Endothelial cell of umbilical vein (primary cell): ENCODE results near the gene RAB8B. TPM values are rescaled to one million over a fixed set of nuclear protein-coding genes. Genes with fewer than 3 reads are reported as not detected.

Experiments used
- BruUV-seq: library from RNA; stranded (reverse); fragments of 400-500 nt; replicated peaks from 2 replicates; lab custom pipeline; 2021; lab: Mats Ljungman, UMichigan
- CTCF ChIA-PET: fragments of 300-600, 350-600 bp; sonication (Branson Sonifier 250); formaldehyde crosslinking; loops from one replicate; lab custom pipeline; 2021; ENCODE audit warnings: antibody characterized with exemption, inconsistent platforms; lab: Charles Lee
- POLR2A ChIA-PET: fragments of 300-600, 350-600 bp; sonication (Branson Sonifier 250); formaldehyde crosslinking; loops from one replicate; lab custom pipeline; 2021; ENCODE audit warnings: antibody characterized with exemption, inconsistent platforms; lab: Charles Lee
- DNase-seq: peaks from one replicate; pipeline ENCODE4 v3.0.0-alpha.2; 2011; ENCODE audit warnings: low read depth, low spot score
- FAIRE-seq: peaks from 2 replicates; lab custom pipeline; 2011; peaks lifted over from hg19 to GRCh38; lab: Jason Lieb, UNC
- H2AFZ ChIP-seq: 2 replicates; pipeline ENCODE4 v1.6.0; 2012; ENCODE audit warnings: low read depth, low read length, control low read depth, inconsistent platforms
- H3K27ac ChIP-seq: 2 replicates; pipeline ENCODE4 v1.5.1; 2011; ENCODE audit warnings: low read depth, mild to moderate bottlenecking, control low read depth, low read length, moderate library complexity; ENCODE audit not compliant: insufficient read depth
- H3K27me3 ChIP-seq, 2 experiments: 2 replicates each; pipeline versions ENCODE4 v1.6.0 to v1.6.1; 2011; ENCODE audit warnings: low read length in 2 of 2, mixed read lengths in 1 of 2; ENCODE audit not compliant: control insufficient read depth in 2 of 2, insufficient read depth in 2 of 2
- H3K36me3 ChIP-seq, 2 experiments: 2 replicates in 1 of 2; 3 replicates in 1 of 2; pipeline ENCODE4 v1.5.1; 2011; ENCODE audit warnings: low read length in 2 of 2, mild to moderate bottlenecking in 1 of 2, moderate library complexity in 1 of 2; ENCODE audit not compliant: control insufficient read depth in 2 of 2, insufficient read depth in 2 of 2; ENCODE audit errors: extremely low read depth in 1 of 2
- H3K4me1 ChIP-seq: 3 replicates; pipeline ENCODE4 v1.5.1; 2011; ENCODE audit warnings: mild to moderate bottlenecking, low read length; ENCODE audit not compliant: control insufficient read depth, insufficient read depth; ENCODE audit errors: extremely low read depth
- H3K4me2 ChIP-seq: 2 replicates; pipeline ENCODE4 v1.6.1; 2011; ENCODE audit warnings: low read length, control low read depth, mixed read lengths; ENCODE audit not compliant: insufficient read depth
- H3K4me3 ChIP-seq, 3 experiments: fragments of 200-600 bp in 1 of 3; sonication (generic), shearing (Covaris generic) in 1 of 3; replicated peaks in 1 of 3; 2 replicates each; pipeline ENCODE4 v1.5.1; 2011 to 2016; ENCODE audit warnings: control low read depth in 3 of 3, low read length in 3 of 3, mild to moderate bottlenecking in 2 of 3, inconsistent platforms in 1 of 3, low read depth in 1 of 3, moderate library complexity in 1 of 3; ENCODE audit not compliant: insufficient read depth in 1 of 3
- H3K79me2 ChIP-seq: 2 replicates; pipeline ENCODE4 v1.6.0; 2012; ENCODE audit warnings: low read length, inconsistent platforms; ENCODE audit not compliant: control insufficient read depth, insufficient read depth
- H3K9ac ChIP-seq: replicated peaks from 2 replicates; pipeline ENCODE3; 2011; ENCODE audit warnings: low read length, control low read depth; ENCODE audit not compliant: insufficient read depth; ENCODE audit errors: extremely low read depth
- H3K9me1 ChIP-seq: replicated peaks from 3 replicates; pipeline ENCODE4 v1.6.0; 2011; ENCODE audit warnings: mild to moderate bottlenecking, low read length; ENCODE audit not compliant: control insufficient read depth, insufficient read depth; ENCODE audit errors: extremely low read depth
- H3K9me3 ChIP-seq: replicated peaks from 2 replicates; pipeline ENCODE4 v1.5.1; 2012; ENCODE audit warnings: low read length, inconsistent platforms; ENCODE audit not compliant: control insufficient read depth, insufficient read depth
- H4K20me1 ChIP-seq: replicated peaks from 2 replicates; pipeline ENCODE3; 2011; ENCODE audit warnings: mild to moderate bottlenecking, low read length; ENCODE audit not compliant: control insufficient read depth, insufficient read depth; ENCODE audit errors: extremely low read depth
- CTCF ChIP-seq, 2 donors: IDR thresholded peaks; 1 replicate in 1 of 2; 2 replicates in 1 of 2; pipeline ENCODE4 v1.5.1; 2011; ENCODE audit warnings: low read length in 2 of 2, mild to moderate bottlenecking in 2 of 2, moderate library complexity in 2 of 2, control low read depth in 1 of 2, inconsistent platforms in 1 of 2, low read depth in 1 of 2; ENCODE audit not compliant: insufficient read depth in 1 of 2; ENCODE audit errors: extremely low read depth in 1 of 2
- EZH2 ChIP-seq: IDR thresholded peaks from 2 replicates; pipeline ENCODE4 v1.6.1; 2012; ENCODE audit warnings: borderline replicate concordance, low read depth, mild to moderate bottlenecking, moderate library complexity, low read length, inconsistent platforms; ENCODE audit not compliant: severe bottlenecking
- FOS ChIP-seq: IDR thresholded peaks from 2 replicates; pipeline ENCODE4 v1.6.1; 2011; ENCODE audit warnings: mild to moderate bottlenecking, low read length, moderate library complexity, borderline replicate concordance; ENCODE audit not compliant: insufficient read depth
- GATA2 ChIP-seq: IDR thresholded peaks from 2 replicates; pipeline ENCODE4 v1.7.0; 2011; ENCODE audit warnings: low read depth, mild to moderate bottlenecking, moderate library complexity, mixed read lengths, low read length; ENCODE audit not compliant: insufficient read length, insufficient read depth
- JUN ChIP-seq: IDR thresholded peaks from 2 replicates; pipeline ENCODE4 v1.6.1; 2011; ENCODE audit warnings: borderline replicate concordance, low read depth; ENCODE audit not compliant: insufficient read length, insufficient read depth
- MAX ChIP-seq: IDR thresholded peaks from 2 replicates; pipeline ENCODE4 v1.6.1; 2011; ENCODE audit not compliant: insufficient read depth, insufficient read length
- MYC ChIP-seq: IDR thresholded peaks from one replicate; pipeline ENCODE4 v1.6.1; 2011; ENCODE audit warnings: mild to moderate bottlenecking, low read depth, low read length
- POLR2A ChIP-seq: IDR thresholded peaks from 2 replicates; pipeline ENCODE4 v1.6.1; 2012; ENCODE audit warnings: low read depth, mild to moderate bottlenecking, control low read depth, low read length
- POLR2AphosphoS5 ChIP-seq: IDR thresholded peaks from 2 replicates; pipeline ENCODE4 v1.6.1; 2012; ENCODE audit warnings: low read depth, mild to moderate bottlenecking, control low read depth, low read length, moderate library complexity; ENCODE audit not compliant: insufficient read depth
- dilution Hi-C: fragments of 300-500 bp; cut with MboI; formaldehyde crosslinking; loops from one replicate; pipeline ENCODE4 v1.15.0; 2019; ENCODE audit warnings: low sequenced_read_pairs; ENCODE audit not compliant: extremely low pct_ligation_motif_present
- intact Hi-C: fragments of 100-400 bp; cut with micrococcal nuclease; formaldehyde crosslinking; loops from one replicate; pipeline ENCODE4 v1.10.0; 2022
- polyA plus RNA-seq, 4 experiments: library from polyadenylated mRNA; depleted of rRNA in 3 of 4; stranded (reverse) in 3 of 4; unstranded in 1 of 4; fragments of >200 nt; gene quantifications; 2 replicates each; pipeline versions ENCODE4 v1.2.1 to v1.2.3, GENCODE V29; 2011 to 2012; ENCODE audit warnings: missing spikeins in 1 of 4
- total RNA-seq: library from RNA; stranded (reverse); gene quantifications from 2 replicates; pipeline ENCODE4 v1.2.3, GENCODE V29; 2021

The RAB8B gene
- total and polyA plus RNA-seq, 2 donors (not counting 3 experiments of a cell fraction or from before 2014, with no cell fraction given), result 10.4 to 52.5 TPM

- Histone ChIP-seq H3K79me2 (no peaks in the 10 kb centered on the region), H3K4me3 (no peak overlapping the region), H2AFZ (no peak overlapping the region), H3K36me3 (peaks cover 2 to 18% of the 10 kb centered on the region in 2 experiments), H3K27ac (peak overlapping the region; percentile 63), H3K4me2 (peak overlapping the region; percentile 62), H3K9ac (peak overlapping the region; percentile 23), H3K9me3 (no peaks in the 10 kb centered on the region), H3K27me3 (no peaks in the 10 kb centered on the region), H4K20me1 (no peaks in the 10 kb centered on the region), H3K9me1 (peaks cover 3% of the 10 kb centered on the region), H3K4me1 (peaks cover 28% of the 10 kb centered on the region)
- FAIRE-seq, result peak; percentile 76
- intact Hi-C loops, result no loop called here
- ChIA-PET CTCF (interaction anchor here (1.2 to 1.5 kb wide), 3 partner anchors 16 to 142 kb away, joined by 3 to 5 read pairs (median 4); no protein-coding TSS in a partner anchor), POLR2A (no interaction called here)
- peak; percentile 83 for DNase-seq
- no TSS peak for BruUV-seq
- dilution Hi-C loops, result no loop called here
- TF ChIP-seq POLR2AphosphoS5 (no peak), JUN (no peak), MYC (no peak), GATA2 (peak; percentile 17), CTCF (IDR thresholded peaks at IDR 0.05; ENCODE audit: extremely low read depth in 1 of 2, insufficient read depth in 1 of 2, low read depth in 1 of 2, low read length in 2 of 2) (no peak)
These were observed 71.4 kb downstream of the RAB8B start for GRCh38 chr15:63260791-63261190.

GRCh38 chr15:63261311-63261710 is 71.9 kb downstream of the RAB8B start:
- DNase-seq (no peak), FAIRE-seq (no peak)
- Histone ChIP-seq H4K20me1 (no peaks in the 10 kb centered on the region), H3K4me1 (peaks cover 23% of the 10 kb centered on the region), H3K36me3 (peaks cover 2 to 18% of the 10 kb centered on the region in 2 experiments), H3K27ac (peak overlapping the region; percentile 63), H3K9me1 (peaks cover 3% of the 10 kb centered on the region), H3K9me3 (no peaks in the 10 kb centered on the region), H3K79me2 (no peaks in the 10 kb centered on the region), H3K27me3 (no peaks in the 10 kb centered on the region), H3K9ac (peak overlapping the region; percentile 23), H3K4me2 (peak overlapping the region; percentile 62), H3K4me3 (no peak overlapping the region), H2AFZ (no peak overlapping the region)
- TF ChIP-seq EZH2 (no peak), POLR2AphosphoS5 (no peak), MAX (no peak), MYC (no peak), GATA2 (no peak), POLR2A (no peak), CTCF (IDR thresholded peaks at IDR 0.05; ENCODE audit: extremely low read depth in 1 of 2, insufficient read depth in 1 of 2, low read depth in 1 of 2, low read length in 2 of 2) (no peak), FOS (no peak), JUN (no peak)
- no TSS peak for BruUV-seq
- ChIA-PET CTCF (interaction anchor here (1.2 to 1.5 kb wide), 2 partner anchors 17 to 22 kb away, joined by 4 to 5 read pairs; no protein-coding TSS in a partner anchor), POLR2A (no interaction called here)
- intact Hi-C loops (no loop called here), dilution Hi-C loops (no loop called here)
